GM19395 (cell line): ENCODE data around the gene MAGED4B.
"Not testable (repeated sequence)": the region's sequence is repeated elsewhere in the genome, so short reads cannot be mapped to it uniquely, and the experiment has no call there.

Experiments
- ATAC-seq: cut with Tn5 transposase; IDR thresholded peaks from one replicate; pipeline ENCODE4 v1.9.1; 2021; ENCODE audit warnings: mild to moderate bottlenecking, moderate library complexity; ENCODE audit not compliant: unreplicated experiment

MAGED4B gene

GRCh38 chrX:52068666-52069640, at the start of gene MAGED4B:
Gene MAGED4B (minus strand): TSS chrX:52069183. CDS start chrX:52068172, 1,011 bp downstream.
- not testable (repeated sequence) for ATAC-seq

- no peak for ATAC-seq
Observed at GRCh38 chrX:52118262-52118661, 49.3 kb upstream of the MAGED4B start.

GRCh38 chrX:52082578-52082977, 13.6 kb upstream of the MAGED4B start:
- ATAC-seq = no peak

GRCh38 chrX:52078131-52078530, 9.1 kb upstream of the MAGED4B start:
- no peak for ATAC-seq

GRCh38 chrX:52042288-52042687, 26.7 kb downstream of the MAGED4B start:
- ATAC-seq = not testable (repeated sequence)

GRCh38 chrX:52034211-52034610, 34.8 kb downstream of the MAGED4B start:
- no peak for ATAC-seq

- ATAC-seq = no peak
Observed at GRCh38 chrX:52031371-52031770, 37.6 kb downstream of the MAGED4B start.

- ATAC-seq = no peak
Observed at GRCh38 chrX:52015794-52016193, 53.2 kb downstream of the MAGED4B start.
